HUES64 (cell line): ENCODE results near the gene CLDN22. TPM values are rescaled to one million over a fixed set of nuclear protein-coding genes. Genes with fewer than 3 reads are reported as not detected.

ENCODE experiments used
- H3K27ac ChIP-seq: 2 replicates; pipeline ENCODE4 v1.7.0; 2013; ENCODE audit warnings: low read depth, low read length, inconsistent platforms
- H3K27me3 ChIP-seq: 2 replicates; pipeline ENCODE4 v1.6.1; 2013; ENCODE audit warnings: mild to moderate bottlenecking, low read length; ENCODE audit not compliant: insufficient read depth
- H3K36me3 ChIP-seq: 2 replicates; pipeline ENCODE4 v1.6.1; 2013; ENCODE audit warnings: mild to moderate bottlenecking, low read length; ENCODE audit not compliant: insufficient read depth
- H3K4me1 ChIP-seq: 2 replicates; pipeline ENCODE4 v1.6.1; 2013; ENCODE audit warnings: mild to moderate bottlenecking, low read length, moderate library complexity; ENCODE audit not compliant: insufficient read depth
- H3K4me3 ChIP-seq: 2 replicates; pipeline ENCODE4 v1.5.1; 2013; ENCODE audit warnings: mild to moderate bottlenecking, low read length, moderate library complexity
- H3K9ac ChIP-seq: 2 replicates; pipeline ENCODE4 v1.6.1; 2013; ENCODE audit warnings: mild to moderate bottlenecking, low read depth, low read length
- H3K9me3 ChIP-seq: 2 replicates; pipeline ENCODE4 v1.6.1; 2013; ENCODE audit warnings: low read depth, low read length; ENCODE audit not compliant: insufficient read depth
- WGBS: fragments of 150-250, 120-280 bp; methylation state at CpG from one replicate; pipeline ENCODE4 v1.1.7; 2013; ENCODE audit warnings: missing lambda C conversion rate; 5-methylcytosine and 5-hydroxymethylcytosine counted together
- polyA plus RNA-seq, 2 experiments: library from polyadenylated mRNA; stranded (reverse); fragments of 50-300 nt; gene quantifications; one replicate each; pipeline ENCODE4 v1.2.3, GENCODE V29; 2013

CLDN22 gene
- polyA plus RNA-seq (2013, experiment 1 of 2), result not detected
- polyA plus RNA-seq (2013, experiment 2 of 2), result not detected

- 98% methylated on average over 6 of the region's 6 CpGs for WGBS
- H3K27ac ChIP-seq, result no peak within 1 kb of the TSS
- no peak within 1 kb of the TSS for H3K9ac ChIP-seq
- H3K27me3 ChIP-seq, result no peaks in the 10 kb centered on the region
- H3K9me3 ChIP-seq, result no peaks in the 10 kb centered on the region
- H3K4me1 ChIP-seq, result no peaks in the 10 kb centered on the region
- H3K36me3 ChIP-seq, result peaks cover 33% of the 10 kb centered on the region
- no peak within 1 kb of the TSS for H3K4me3 ChIP-seq
Measured at GRCh38 chr4:183320211-183321059, at the start of gene CLDN22. Gene CLDN22, minus strand, starts transcription at chr4:183320276. Its CDS starts 58 bp downstream, at chr4:183320218.

GRCh38 chr4:183369073-183369472, 49.0 kb upstream of the CLDN22 start:
- Histone ChIP-seq H3K27ac (no peak overlapping the region), H3K9ac (no peak overlapping the region), H3K36me3 (no peaks in the 10 kb centered on the region), H3K4me3 (no peak overlapping the region), H3K27me3 (no peaks in the 10 kb centered on the region), H3K4me1 (no peaks in the 10 kb centered on the region), H3K9me3 (peaks cover 7% of the 10 kb centered on the region; the same call in 1 of the 2 replicates)
- 78% methylated on average over 8 of the region's 8 CpGs for WGBS

GRCh38 chr4:183366206-183366835, 46.2 kb upstream of the CLDN22 start:
- no peak overlapping the region for H3K9ac ChIP-seq
- no peaks in the 10 kb centered on the region for H3K36me3 ChIP-seq
- H3K27me3 ChIP-seq, result no peaks in the 10 kb centered on the region
- no peak overlapping the region for H3K27ac ChIP-seq
- 85% methylated on average over 16 of the region's 16 CpGs for WGBS
- no peak overlapping the region for H3K4me3 ChIP-seq
- H3K9me3 ChIP-seq, result no peaks in the 10 kb centered on the region
- no peaks in the 10 kb centered on the region for H3K4me1 ChIP-seq

DNA sequence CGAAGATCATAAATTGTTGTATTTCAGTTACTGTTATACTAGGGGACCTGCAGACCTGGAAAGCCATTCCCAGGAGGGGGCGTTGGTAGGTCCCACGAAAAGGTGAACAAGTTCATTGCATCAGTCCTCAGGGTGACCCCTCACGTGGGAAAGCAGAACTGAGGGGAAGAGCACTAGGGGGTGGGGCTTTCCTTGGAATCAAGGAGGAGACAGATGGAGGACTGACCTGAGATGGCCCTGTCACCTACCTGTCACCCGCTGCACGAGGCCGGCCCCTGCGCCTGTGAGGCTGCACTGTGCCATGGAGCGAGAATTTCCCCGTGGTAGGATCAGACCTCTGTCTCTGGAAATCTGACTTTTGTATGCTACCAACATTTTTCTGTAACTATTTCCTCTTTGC, 43.9 kb upstream of the CLDN22 start:
- Histone ChIP-seq H3K4me3 (no peak overlapping the region), H3K4me1 (no peaks in the 10 kb centered on the region), H3K27me3 (no peaks in the 10 kb centered on the region), H3K9me3 (no peaks in the 10 kb centered on the region), H3K27ac (no peak overlapping the region), H3K36me3 (no peaks in the 10 kb centered on the region), H3K9ac (no peak overlapping the region)
- 79% methylated on average over 10 of the region's 10 CpGs for WGBS

DNA sequence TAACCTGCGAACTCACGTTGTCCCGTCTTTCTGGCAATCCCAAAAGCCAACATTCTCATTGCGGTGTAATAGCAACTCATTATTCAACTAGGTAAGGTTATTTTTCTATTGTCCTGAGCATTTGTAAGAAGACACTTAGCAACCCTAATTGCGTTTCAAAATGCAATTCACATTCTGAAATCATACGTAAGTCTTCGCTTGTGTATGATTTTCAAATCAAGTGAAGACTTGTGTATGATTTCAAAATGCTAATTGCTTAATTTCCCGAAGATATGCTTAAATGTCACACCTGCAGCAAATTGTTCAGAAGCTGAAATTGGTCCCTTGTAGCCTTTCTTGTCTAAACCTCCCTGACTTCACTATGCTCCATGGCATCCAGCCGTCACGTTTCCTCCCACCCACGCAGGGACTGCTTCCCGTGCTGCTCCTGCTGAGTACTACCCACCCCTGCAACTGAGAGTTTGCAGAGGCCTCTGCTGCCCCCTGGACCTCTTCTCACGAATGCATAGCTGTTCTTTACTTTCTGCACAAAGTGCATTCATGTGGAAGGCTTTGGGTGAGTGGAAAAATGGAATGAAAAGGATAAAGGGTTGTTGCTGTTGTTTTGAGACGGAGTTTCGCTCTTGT, 43.0 kb upstream of the CLDN22 start:
- no peaks in the 10 kb centered on the region for H3K4me1 ChIP-seq
- no peak overlapping the region for H3K4me3 ChIP-seq
- H3K36me3 ChIP-seq, result no peaks in the 10 kb centered on the region
- no peak overlapping the region for H3K9ac ChIP-seq
- no peak overlapping the region for H3K27ac ChIP-seq
- no peaks in the 10 kb centered on the region for H3K27me3 ChIP-seq
- no peaks in the 10 kb centered on the region for H3K9me3 ChIP-seq
- WGBS, result 77% methylated on average over 15 of the region's 15 CpGs

GRCh38 chr4:183362036-183362435, 42.0 kb upstream of the CLDN22 start:
- no peak overlapping the region for H3K27ac ChIP-seq
- no peaks in the 10 kb centered on the region for H3K27me3 ChIP-seq
- H3K4me1 ChIP-seq, result no peaks in the 10 kb centered on the region
- H3K9me3 ChIP-seq, result no peaks in the 10 kb centered on the region
- WGBS, result 97% methylated on average over 4 of the region's 4 CpGs
- no peak overlapping the region for H3K9ac ChIP-seq
- no peak overlapping the region for H3K4me3 ChIP-seq
- no peaks in the 10 kb centered on the region for H3K36me3 ChIP-seq

DNA sequence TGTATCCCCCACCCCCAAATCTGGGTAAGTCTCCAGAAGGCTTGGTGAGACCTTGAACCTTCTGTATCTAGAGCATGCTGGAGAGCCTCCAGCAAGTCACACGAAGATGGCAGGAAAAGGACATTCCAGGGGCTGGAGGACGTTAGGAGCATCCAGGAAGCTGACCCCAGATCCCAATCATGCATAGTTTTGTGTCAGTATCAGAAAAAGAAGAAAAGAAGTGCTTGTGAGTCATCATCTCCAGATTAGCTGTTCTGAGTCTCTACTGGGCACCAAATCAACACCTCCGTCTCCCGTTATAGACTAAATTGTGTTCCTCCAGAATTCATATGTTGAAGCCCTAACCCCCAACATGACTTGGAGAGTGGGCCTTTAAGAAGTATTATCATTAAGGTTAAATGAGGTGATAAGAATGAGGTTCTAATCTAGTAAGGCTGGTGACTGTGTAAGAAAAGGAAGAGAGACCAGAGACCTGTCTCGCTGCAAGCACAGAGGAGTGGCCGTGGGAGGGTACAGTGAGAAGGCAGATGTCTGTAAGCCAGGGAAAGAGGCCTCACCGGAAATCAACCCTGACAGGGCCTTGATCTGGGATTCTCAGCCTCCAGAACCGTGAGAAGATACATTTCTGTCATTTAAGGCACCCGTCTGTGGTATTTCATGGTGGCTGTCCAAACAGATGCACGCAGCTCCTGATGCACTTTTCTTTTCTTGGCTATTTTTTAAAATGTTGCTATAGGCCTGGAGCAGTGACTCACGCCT, 40.3 kb upstream of the CLDN22 start:
- WGBS, result 82% methylated on average over 11 of the region's 11 CpGs
- Histone ChIP-seq H3K27me3 (no peaks in the 10 kb centered on the region), H3K9ac (no peak overlapping the region), H3K27ac (no peak overlapping the region), H3K9me3 (no peaks in the 10 kb centered on the region), H3K4me3 (no peak overlapping the region), H3K36me3 (no peaks in the 10 kb centered on the region), H3K4me1 (no peaks in the 10 kb centered on the region)

DNA sequence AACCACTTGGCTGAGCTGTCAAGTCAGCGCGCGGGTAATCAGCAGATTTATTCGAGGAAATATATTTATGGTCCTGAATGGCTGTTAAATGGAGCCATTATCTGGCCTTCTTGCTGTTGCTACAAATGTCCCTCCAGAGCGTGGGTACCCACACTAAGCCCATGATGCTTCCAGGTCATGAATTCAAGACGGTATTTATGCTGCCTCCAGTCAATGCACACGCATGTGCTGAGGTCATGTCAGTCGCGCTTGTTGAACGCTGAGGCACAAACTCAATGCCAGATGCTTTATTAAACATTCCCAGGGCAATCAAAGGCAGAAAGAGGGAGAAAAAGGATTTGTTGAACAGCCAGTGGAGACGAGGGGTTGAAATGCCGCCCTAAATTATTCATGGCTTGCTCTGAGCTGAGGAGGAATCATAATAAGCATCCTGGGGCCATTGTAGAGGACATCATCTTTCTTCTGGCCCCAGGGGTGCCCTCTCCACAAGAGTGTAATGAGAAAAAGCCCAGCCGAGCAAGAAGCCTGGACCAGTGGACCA, 38.2 kb upstream of the CLDN22 start:
- Histone ChIP-seq H3K36me3 (no peaks in the 10 kb centered on the region), H3K9ac (no peak overlapping the region), H3K4me3 (no peak overlapping the region), H3K9me3 (no peaks in the 10 kb centered on the region), H3K27ac (no peak overlapping the region), H3K4me1 (no peaks in the 10 kb centered on the region), H3K27me3 (no peaks in the 10 kb centered on the region)
- WGBS, result 88% methylated on average over 13 of the region's 13 CpGs

GRCh38 chr4:183356931-183357675, 37.0 kb upstream of the CLDN22 start:
- H3K4me1 ChIP-seq, result no peaks in the 10 kb centered on the region
- H3K27ac ChIP-seq, result no peak overlapping the region
- no peaks in the 10 kb centered on the region for H3K9me3 ChIP-seq
- H3K36me3 ChIP-seq, result no peaks in the 10 kb centered on the region
- no peaks in the 10 kb centered on the region for H3K27me3 ChIP-seq
- no peak overlapping the region for H3K9ac ChIP-seq
- H3K4me3 ChIP-seq, result no peak overlapping the region
- WGBS, result 92% methylated on average over 20 of the region's 20 CpGs

DNA sequence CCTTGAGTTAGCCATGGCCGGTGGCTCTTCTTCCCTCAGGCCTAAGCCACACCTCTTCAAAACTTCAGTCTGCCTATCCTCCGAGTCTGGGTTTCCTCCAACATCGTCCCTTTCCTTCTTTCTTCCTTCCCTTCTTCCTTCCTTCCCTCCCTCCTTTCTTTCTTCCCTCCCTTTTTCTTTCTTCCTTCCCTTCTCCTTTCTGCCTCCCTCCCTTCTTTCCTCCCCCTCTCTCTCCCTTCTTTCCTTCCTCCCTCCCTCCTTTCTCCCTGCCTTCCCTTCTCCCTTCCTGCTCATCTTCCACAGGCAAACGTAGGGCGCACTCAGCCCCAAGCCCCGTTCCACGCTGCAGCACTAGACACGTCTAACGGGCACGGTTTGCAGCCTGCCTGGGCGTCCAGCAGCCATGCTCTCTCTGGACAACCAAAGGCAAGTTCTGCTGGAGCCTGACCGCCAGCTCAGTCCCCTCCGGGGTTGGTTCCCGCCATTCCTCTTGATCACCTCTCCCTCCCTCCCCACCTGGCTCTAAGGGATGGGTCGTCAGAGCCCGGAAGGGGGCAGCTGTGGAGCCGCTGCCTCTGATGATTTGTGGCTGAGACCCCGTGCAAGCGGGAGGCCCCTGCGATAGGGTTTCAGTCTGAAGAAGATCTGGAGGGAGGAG, 36.2 kb upstream of the CLDN22 start:
- WGBS, result 92% methylated on average over 20 of the region's 20 CpGs
- no peak overlapping the region for H3K9ac ChIP-seq

More for the DNA sequence above, 36.2 kb upstream of the CLDN22 start:
- no peak overlapping the region for H3K4me3 ChIP-seq
- no peak overlapping the region for H3K27ac ChIP-seq
- no peaks in the 10 kb centered on the region for H3K4me1 ChIP-seq
- H3K36me3 ChIP-seq, result no peaks in the 10 kb centered on the region
- no peaks in the 10 kb centered on the region for H3K27me3 ChIP-seq
- H3K9me3 ChIP-seq, result no peaks in the 10 kb centered on the region
